ENCODE measurements around the gene AKAP14. TPM values are rescaled to one million over a fixed set of nuclear protein-coding genes. Genes with fewer than 3 reads are reported as not detected.
"Not testable (repeated sequence)": the region's sequence is repeated elsewhere in the genome, so short reads cannot be mapped to it uniquely, and the experiment has no call there.

The AKAP14 gene
- total RNA-seq, 4 donors from 2014 or later, result not detected

DNA sequence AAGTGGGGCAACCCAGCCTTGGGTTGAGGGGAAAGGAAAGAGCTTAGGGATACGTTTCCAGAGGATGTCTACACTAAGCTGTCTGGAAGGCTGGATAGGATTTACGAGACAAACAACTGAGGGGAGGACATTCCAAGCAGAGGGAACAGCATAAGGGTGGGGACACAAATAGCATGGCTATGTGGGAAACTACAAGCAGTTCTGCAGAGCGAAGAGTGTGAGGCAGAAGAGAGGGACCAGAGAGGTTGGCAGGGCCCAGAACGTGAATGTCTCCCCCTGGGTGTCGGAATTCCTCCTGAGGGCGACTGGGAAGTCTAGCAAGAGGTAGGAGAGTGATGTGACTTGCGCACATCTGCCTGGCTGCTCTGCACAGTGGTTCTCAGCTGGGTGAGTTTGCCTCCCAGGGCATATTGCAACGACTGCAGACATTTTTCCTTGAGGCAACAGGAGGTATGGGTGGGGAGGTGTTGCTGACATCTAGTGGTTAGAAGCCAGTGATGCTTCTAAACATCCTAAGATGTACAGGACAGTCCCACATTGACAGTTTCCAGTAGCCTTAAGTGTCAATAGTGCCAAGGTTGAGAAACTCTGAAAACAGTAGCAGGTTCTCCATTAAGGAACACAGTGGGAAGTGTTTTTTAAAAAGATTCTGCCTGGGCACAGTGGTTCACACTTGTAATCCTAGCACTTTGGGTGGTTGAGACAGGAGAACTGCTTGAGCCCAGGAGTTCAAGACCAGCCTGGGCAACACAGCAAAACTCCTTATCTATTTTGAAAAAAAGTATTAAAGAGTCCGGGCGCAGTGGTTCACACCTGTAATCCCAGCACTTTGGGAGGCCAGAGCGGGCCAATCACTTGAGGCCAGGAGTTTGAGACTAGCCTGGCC lies 14.9 kb upstream of the AKAP14 start:
- ATAC-seq (peak; percentile 54 to 79), DNase-seq (no peak)
- Histone ChIP-seq H3K27ac (no peak overlapping the region), H3K36me3 (peaks cover 0 to 10% of the 10 kb centered on the region in 2 donors), H3K4me3 (no peak overlapping the region), H3K9me3 (no peaks in the 10 kb centered on the region), H3K27me3 (no peaks in the 10 kb centered on the region), H3K4me1 (no peaks in the 10 kb centered on the region)
- in situ Hi-C loops (cut with MboI; ENCODE audit: low sequenced_read_pairs in 4 of 4) (no loop called here), intact Hi-C loops (cut with DNase I; ENCODE audit: low total_unique reads) (no loop called here)
- no peak for TF ChIP-seq POLR2A (IDR thresholded peaks at IDR 0.05)
- TF ChIP-seq, protein P1, sequence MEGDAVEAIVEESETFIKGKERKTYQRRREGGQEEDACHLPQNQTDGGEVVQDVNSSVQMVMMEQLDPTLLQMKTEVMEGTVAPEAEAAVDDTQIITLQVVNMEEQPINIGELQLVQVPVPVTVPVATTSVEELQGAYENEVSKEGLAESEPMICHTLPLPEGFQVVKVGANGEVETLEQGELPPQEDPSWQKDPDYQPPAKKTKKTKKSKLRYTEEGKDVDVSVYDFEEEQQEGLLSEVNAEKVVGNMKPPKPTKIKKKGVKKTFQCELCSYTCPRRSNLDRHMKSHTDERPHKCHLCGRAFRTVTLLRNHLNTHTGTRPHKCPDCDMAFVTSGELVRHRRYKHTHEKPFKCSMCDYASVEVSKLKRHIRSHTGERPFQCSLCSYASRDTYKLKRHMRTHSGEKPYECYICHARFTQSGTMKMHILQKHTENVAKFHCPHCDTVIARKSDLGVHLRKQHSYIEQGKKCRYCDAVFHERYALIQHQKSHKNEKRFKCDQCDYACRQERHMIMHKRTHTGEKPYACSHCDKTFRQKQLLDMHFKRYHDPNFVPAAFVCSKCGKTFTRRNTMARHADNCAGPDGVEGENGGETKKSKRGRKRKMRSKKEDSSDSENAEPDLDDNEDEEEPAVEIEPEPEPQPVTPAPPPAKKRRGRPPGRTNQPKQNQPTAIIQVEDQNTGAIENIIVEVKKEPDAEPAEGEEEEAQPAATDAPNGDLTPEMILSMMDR (IDR thresholded peaks at IDR 0.05 in 4 of 5, conservative IDR thresholded peaks at IDR 0.05 in 1 of 5), result peak in 3 of 5 experiments; percentile 41 to 54 (median 41)

DNA sequence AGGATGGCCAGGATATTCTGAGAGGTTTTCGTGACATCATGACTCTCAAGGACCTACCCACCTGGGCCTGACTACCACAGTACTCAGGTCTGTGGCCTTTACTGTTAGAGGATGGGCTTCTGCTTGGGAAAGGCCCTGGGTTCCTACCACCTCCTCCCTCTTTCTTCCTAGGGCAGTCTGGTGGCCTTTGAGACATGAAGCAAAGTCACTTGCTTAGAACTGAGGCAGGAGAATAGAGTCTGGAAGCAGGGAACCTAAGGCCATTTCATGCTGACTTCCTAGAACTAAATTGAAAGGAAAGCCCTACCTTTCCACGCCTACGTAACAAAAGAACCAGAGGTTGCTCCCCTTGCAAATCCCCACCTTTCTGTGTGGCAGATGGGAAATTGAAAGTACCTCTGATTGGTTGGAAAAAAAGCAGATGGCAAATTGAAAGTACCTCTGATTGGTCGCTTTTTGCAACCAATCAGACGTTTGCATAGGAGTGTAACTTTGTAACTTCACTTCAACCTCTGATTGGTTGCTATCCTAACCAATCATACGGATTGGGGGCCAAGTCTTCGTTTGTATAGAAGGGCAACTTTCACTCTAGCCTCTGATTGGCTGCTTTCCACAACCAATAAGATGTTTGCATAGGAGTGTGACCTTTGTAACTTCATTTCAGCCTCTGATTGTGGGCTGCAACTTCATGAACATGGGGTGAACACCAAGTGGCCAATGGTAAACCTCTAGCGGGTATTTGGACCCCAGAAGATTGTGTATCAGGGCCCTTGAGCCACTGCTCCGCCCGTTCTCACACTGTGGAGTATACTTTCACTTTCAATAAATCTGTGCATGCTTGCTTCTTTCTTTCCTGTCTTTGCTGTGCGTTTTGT lies 9.9 kb upstream of the AKAP14 start:
- no peak overlapping the region for H3K27ac ChIP-seq
- peaks cover 0 to 2% of the 10 kb centered on the region in 2 donors for H3K4me1 ChIP-seq
- intact Hi-C loops (cut with DNase I; ENCODE audit: low total_unique reads) (no loop called here), in situ Hi-C loops (cut with MboI; ENCODE audit: low sequenced_read_pairs in 4 of 4) (no loop called here)
- TF ChIP-seq POLR2A (IDR thresholded peaks at IDR 0.05), result no peak
- no peaks in the 10 kb centered on the region for H3K9me3 ChIP-seq
- no peak for ATAC-seq
- no peak for DNase-seq
- H3K36me3 ChIP-seq, result no peaks in the 10 kb centered on the region
- no peak overlapping the region for H3K4me3 ChIP-seq
- peaks cover 0 to 11% (median 4%) of the 10 kb centered on the region in 3 donors for H3K27me3 ChIP-seq

DNA sequence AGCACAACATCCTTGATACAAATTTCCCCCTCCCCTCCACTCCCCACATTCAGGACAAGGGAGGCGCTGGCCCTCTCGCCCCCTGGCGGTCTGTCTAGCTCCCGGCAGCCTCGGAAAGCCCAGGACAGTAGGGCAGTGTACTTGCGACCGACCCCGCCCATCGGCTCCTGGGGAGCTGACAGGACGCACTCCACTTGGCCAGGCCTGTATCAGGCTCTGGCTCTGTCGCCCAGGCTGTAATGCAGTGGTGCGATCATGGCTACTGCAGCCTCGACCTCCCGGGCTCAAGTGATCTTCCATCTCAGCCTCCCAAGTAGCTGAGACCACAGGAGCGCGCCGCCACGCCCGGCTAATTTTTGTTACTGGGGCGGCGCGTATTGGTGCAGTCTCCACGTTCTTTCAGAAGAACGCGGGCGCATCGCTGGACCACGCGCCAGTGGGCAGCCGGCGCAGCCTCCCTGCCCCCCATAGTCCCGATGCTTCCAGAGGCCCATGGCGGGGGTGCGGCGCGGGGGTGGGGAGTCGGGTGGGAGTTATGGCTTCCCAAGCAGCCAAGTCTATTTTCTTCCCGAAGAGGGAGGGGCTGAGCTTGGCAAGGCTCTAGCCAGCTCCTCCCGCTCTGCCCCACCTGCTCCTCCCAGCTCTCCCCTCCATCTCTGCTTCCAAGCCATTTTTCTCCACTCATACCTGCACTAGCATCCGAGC lies 7.8 kb upstream of the AKAP14 start:
- ATAC-seq, result no peak
- in situ Hi-C loops (cut with MboI; ENCODE audit: low sequenced_read_pairs in 4 of 4), result no loop called here
- peaks cover 0 to 2% of the 10 kb centered on the region in 2 donors for H3K4me1 ChIP-seq
- no peaks in the 10 kb centered on the region for H3K36me3 ChIP-seq
- H3K4me3 ChIP-seq, result peak overlapping the region in 2 of 4 donors; percentile 14 to 22
- TF ChIP-seq, protein P1 (IDR thresholded peaks at IDR 0.05 in 4 of 5, conservative IDR thresholded peaks at IDR 0.05 in 1 of 5), result peak in 3 of 5 experiments; percentile 27 to 43 (median 37)
- TF ChIP-seq POLR2A (IDR thresholded peaks at IDR 0.05), result no peak
- peak; percentile 8 to 20 for DNase-seq
- no peaks in the 10 kb centered on the region for H3K9me3 ChIP-seq
- intact Hi-C loops (cut with DNase I; ENCODE audit: low total_unique reads), result no loop called here
- H3K27ac ChIP-seq, result no peak overlapping the region
- peaks cover 0 to 11% (median 4%) of the 10 kb centered on the region in 3 donors for H3K27me3 ChIP-seq

DNA sequence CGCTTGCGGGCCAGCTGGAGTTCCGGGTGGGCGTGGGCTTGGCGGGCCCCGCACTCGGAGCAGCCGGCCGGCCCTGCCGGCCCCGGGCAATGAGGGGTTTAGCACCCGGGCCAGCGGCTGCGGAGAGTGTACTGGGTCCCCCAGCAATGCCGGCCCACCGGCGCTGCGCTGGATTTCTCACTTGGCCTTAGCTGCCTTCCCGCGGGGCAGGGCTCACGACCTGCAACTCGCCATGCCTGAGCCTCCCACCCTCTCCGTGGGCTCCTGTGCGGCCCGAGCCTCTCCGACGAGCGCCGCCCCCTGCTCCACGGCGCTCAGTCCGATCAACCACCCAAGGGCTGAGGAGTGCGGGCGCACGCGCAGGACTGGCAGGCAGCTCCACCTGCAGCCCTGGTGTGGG lies 5.1 kb upstream of the AKAP14 start:
- not testable (repeated sequence) for H3K36me3 ChIP-seq

DNA sequence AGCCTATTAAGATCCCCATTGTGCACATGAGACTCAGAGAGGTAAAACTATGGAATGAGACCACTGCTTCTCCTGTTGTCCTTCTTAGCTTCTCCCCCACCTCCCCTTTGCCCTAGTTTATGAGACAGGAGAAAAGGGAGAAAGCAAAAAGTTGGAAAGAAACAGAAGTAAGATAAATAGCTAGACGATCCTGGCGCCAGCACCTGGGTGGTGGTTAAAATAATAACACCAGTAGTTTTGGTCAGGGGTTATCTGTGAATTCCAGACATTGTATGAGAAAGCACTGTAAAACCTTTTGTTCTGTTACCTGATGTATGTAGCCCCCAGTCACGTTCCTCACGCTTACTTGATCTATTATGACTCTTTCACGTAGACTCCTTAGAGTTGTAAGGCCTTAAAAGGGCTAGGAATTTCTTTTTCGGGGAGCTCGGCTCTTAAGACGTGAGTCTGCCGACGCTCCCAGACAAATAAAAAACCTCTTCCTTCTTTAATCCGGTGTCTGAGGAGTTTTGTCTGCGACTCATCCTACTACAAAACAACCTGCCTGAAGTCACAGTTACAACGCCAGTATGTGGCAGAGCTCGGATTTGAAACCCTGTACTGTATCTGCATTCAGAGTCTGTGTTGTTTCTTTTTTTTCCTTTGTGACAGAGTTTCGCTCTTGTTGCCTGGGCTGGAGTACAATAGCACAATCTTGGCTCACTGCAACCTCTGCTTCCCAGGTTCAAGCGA lies 3.6 kb upstream of the AKAP14 start:
- peaks cover 0 to 11% (median 4%) of the 10 kb centered on the region in 3 donors for H3K27me3 ChIP-seq
- H3K27ac ChIP-seq; H3K4me3 ChIP-seq; DNase-seq; H3K4me1 ChIP-seq; in situ Hi-C loops (cut with MboI; ENCODE audit: low sequenced_read_pairs in 4 of 4); intact Hi-C loops (cut with DNase I; ENCODE audit: low total_unique reads); H3K9me3 ChIP-seq; H3K36me3 ChIP-seq; ATAC-seq: not testable (repeated sequence)

More for the DNA sequence above, 5.1 kb upstream of the AKAP14 start:
- H3K27ac ChIP-seq; H3K9me3 ChIP-seq; intact Hi-C loops (cut with DNase I; ENCODE audit: low total_unique reads); H3K4me3 ChIP-seq; in situ Hi-C loops (cut with MboI; ENCODE audit: low sequenced_read_pairs in 4 of 4); DNase-seq; H3K4me1 ChIP-seq; ATAC-seq: not testable (repeated sequence)
- peaks cover 0 to 11% (median 4%) of the 10 kb centered on the region in 3 donors for H3K27me3 ChIP-seq
